Measurements from ENCODE around the gene CHMP2A. TPM values are rescaled to one million over a fixed set of nuclear protein-coding genes. Genes with fewer than 3 reads are reported as not detected.
"Not testable (repeated sequence)": the region's sequence is repeated elsewhere in the genome, so short reads cannot be mapped to it uniquely, and the experiment has no call there.

CHMP2A gene
- total RNA-seq, 2 experiments from 2014 or later = 60.5 to 62.4 TPM

- Mint-ChIP-seq H3K27ac (peak within 1 kb of the TSS; percentile 95), H3K4me3 (peak within 1 kb of the TSS; percentile 95), H3K9me3 (no peaks in the 10 kb centered on the region), H3K27me3 (no peaks in the 10 kb centered on the region), H3K36me3 (ENCODE audit: low read depth) (peaks cover 48% of the 10 kb centered on the region), H3K4me1 (ENCODE audit: low read depth) (peaks cover 40% of the 10 kb centered on the region)
- DNase-seq = peak; percentile 99 to 100 (median 100)
- POLR2A ChIA-PET = interaction anchor here (0.6 to 3.2 kb wide), 19 partner anchors 10 to 1303 kb away, joined by 3 to 64 read pairs (median 4); partner anchors contain the start of genes CHMP2A, MZF1, UBE2M and ZBTB45
- Histone ChIP-seq H3K4me1 (ENCODE audit: insufficient read depth, low read length) (peaks cover 41% of the 10 kb centered on the region), H3K4me3 (ENCODE audit: low read length) (peak within 1 kb of the TSS; percentile 70), H3K27ac (ENCODE audit: low read depth in 1 of 2, low read length in 2 of 2) (peak within 1 kb of the TSS; percentile 79 to 88), H3K27me3 (ENCODE audit: control insufficient read depth in 1 of 2, insufficient read depth in 2 of 2, low read length in 2 of 2) (no peaks in the 10 kb centered on the region), H3K36me3 (ENCODE audit: insufficient read depth, low read length) (peaks cover 36% of the 10 kb centered on the region), H3K9me3 (ENCODE audit: control insufficient read depth in 1 of 2, insufficient read depth in 1 of 2, low read length in 2 of 2) (no peaks in the 10 kb centered on the region)
- CTCF ChIA-PET = interaction anchor here (0.8 to 3.3 kb wide), 5 partner anchors 21 to 37 kb away, joined by 3 to 34 read pairs (median 8); partner anchors contain the start of gene ZBTB45
- intact Hi-C loops (cut with DNase I, micrococcal nuclease) = loop anchor here (1.0 kb wide), 4 partner anchors 10 to 29 kb away; partner anchors contain the start of genes MZF1 (in 2 of the 2), ZBTB45 (in 2 of the 2) and UBE2M (in 1 of the 2)
- TF ChIP-seq, protein P1, sequence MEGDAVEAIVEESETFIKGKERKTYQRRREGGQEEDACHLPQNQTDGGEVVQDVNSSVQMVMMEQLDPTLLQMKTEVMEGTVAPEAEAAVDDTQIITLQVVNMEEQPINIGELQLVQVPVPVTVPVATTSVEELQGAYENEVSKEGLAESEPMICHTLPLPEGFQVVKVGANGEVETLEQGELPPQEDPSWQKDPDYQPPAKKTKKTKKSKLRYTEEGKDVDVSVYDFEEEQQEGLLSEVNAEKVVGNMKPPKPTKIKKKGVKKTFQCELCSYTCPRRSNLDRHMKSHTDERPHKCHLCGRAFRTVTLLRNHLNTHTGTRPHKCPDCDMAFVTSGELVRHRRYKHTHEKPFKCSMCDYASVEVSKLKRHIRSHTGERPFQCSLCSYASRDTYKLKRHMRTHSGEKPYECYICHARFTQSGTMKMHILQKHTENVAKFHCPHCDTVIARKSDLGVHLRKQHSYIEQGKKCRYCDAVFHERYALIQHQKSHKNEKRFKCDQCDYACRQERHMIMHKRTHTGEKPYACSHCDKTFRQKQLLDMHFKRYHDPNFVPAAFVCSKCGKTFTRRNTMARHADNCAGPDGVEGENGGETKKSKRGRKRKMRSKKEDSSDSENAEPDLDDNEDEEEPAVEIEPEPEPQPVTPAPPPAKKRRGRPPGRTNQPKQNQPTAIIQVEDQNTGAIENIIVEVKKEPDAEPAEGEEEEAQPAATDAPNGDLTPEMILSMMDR (IDR thresholded peaks at IDR 0.05) = no peak
- ATAC-seq (ENCODE audit: poor library complexity) = peak; percentile 87
Observed at GRCh38 chr19:58543826-58544590, 10.9 kb downstream of the CHMP2A start, which contains the start of gene TRIM28. TRIM28 (plus strand) TSS chr19:58544064; CDS start chr19:58544758, 694 bp downstream.

- H3K4me3 ChIP-seq (ENCODE audit: low read length); H3K27me3 Mint-ChIP-seq; H3K9me3 Mint-ChIP-seq; H3K27ac ChIP-seq (ENCODE audit: low read depth in 1 of 2, low read length in 2 of 2); H3K4me3 Mint-ChIP-seq; intact Hi-C loops (cut with DNase I, micrococcal nuclease); H3K27me3 ChIP-seq (ENCODE audit: control insufficient read depth in 1 of 2, insufficient read depth in 2 of 2, low read length in 2 of 2); ATAC-seq (ENCODE audit: poor library complexity); H3K9me3 ChIP-seq (ENCODE audit: control insufficient read depth in 1 of 2, insufficient read depth in 1 of 2, low read length in 2 of 2): not testable (repeated sequence)
- Mint-ChIP-seq H3K27ac (peak overlapping the region; percentile 95), H3K4me1 (ENCODE audit: low read depth) (peaks cover 44% of the 10 kb centered on the region), H3K36me3 (ENCODE audit: low read depth) (peaks cover 38% of the 10 kb centered on the region)
- H3K4me1 ChIP-seq (ENCODE audit: insufficient read depth, low read length) = peaks cover 48% of the 10 kb centered on the region
- peaks cover 24% of the 10 kb centered on the region for H3K36me3 ChIP-seq (ENCODE audit: insufficient read depth, low read length)
- CTCF ChIA-PET = interaction anchor here (1.3 to 3.3 kb wide), 2 partner anchors 23 to 38 kb away, joined by 9 to 34 read pairs; partner anchors contain the start of gene ZBTB45
- peak in 2 of 14 experiments; percentile 20 to 35 for DNase-seq
- POLR2A ChIA-PET = interaction anchor here (0.6 to 3.2 kb wide), 7 partner anchors 11 to 1302 kb away, joined by 3 to 64 read pairs (median 14); partner anchors contain the start of genes CHMP2A, ZBTB45 and ZNF584
Observed at GRCh38 chr19:58542641-58543372, 12.1 kb downstream of the CHMP2A start.

DNA sequence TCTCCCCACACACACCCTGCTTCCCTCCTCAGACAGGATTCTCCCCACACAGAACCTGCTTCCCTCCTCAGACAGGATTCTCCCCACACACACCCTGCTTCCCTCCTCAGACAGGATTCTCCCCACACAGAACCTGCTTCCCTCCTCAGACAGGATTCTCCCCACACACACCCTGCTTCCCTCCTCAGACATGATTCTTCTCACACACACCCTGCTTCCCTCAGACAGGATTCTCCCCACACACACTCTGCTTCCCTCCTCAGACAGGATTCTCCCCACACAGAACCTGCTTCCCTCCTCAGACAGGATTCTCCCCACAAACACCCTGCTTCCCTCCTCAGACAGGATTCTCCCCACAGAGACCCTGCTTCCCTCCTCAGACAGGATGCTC lies 15.7 kb downstream of the CHMP2A start:
- peak overlapping the region; percentile 63 for H3K27ac Mint-ChIP-seq
- CTCF ChIA-PET; H3K4me3 ChIP-seq (ENCODE audit: low read length); H3K36me3 ChIP-seq (ENCODE audit: insufficient read depth, low read length); intact Hi-C loops (cut with DNase I, micrococcal nuclease); H3K4me3 Mint-ChIP-seq; H3K27ac ChIP-seq (ENCODE audit: low read depth in 1 of 2, low read length in 2 of 2); H3K36me3 Mint-ChIP-seq (ENCODE audit: low read depth); H3K9me3 ChIP-seq (ENCODE audit: control insufficient read depth in 1 of 2, insufficient read depth in 1 of 2, low read length in 2 of 2); H3K9me3 Mint-ChIP-seq; ATAC-seq (ENCODE audit: poor library complexity); DNase-seq; H3K27me3 Mint-ChIP-seq: not testable (repeated sequence)
- H3K4me1 Mint-ChIP-seq (ENCODE audit: low read depth) = peaks cover 26% of the 10 kb centered on the region
- POLR2A ChIA-PET = interaction anchor here (0.6 to 1.9 kb wide), 3 partner anchors 16 to 21 kb away, joined by 3 to 16 read pairs (median 5); partner anchors contain the start of genes CHMP2A and ZBTB45
- Histone ChIP-seq H3K27me3 (ENCODE audit: control insufficient read depth in 1 of 2, insufficient read depth in 2 of 2, low read length in 2 of 2) (peaks cover 5 to 13% of the 10 kb centered on the region in 2 experiments), H3K4me1 (ENCODE audit: insufficient read depth, low read length) (peaks cover 23% of the 10 kb centered on the region)
